Natural killer cell (primary cell): ENCODE data around the gene LHFPL3. TPM values are rescaled to one million over a fixed set of nuclear protein-coding genes. Genes with fewer than 3 reads are reported as not detected.
"Not testable (repeated sequence)": the region's sequence is repeated elsewhere in the genome, so short reads cannot be mapped to it uniquely, and the experiment has no call there.

ENCODE experiments used
- ATAC-seq, 3 donors: fragments of 150-1000 bp in 2 of 3; fragments of 200-7000 bp in 1 of 3; cut with Tn5 transposase; 1 replicate in 1 of 3; 2 replicates in 2 of 3; pipeline ENCODE4 v1.10.0; 2021; ENCODE audit warnings: mild to moderate bottlenecking in 2 of 3, moderate library complexity in 2 of 3
- DNase-seq, 2 donors: peaks; one replicate each; pipeline versions ENCODE4 v3.0.0 to v3.0.0-alpha.2; 2013 to 2021; ENCODE audit warnings: mixed read lengths in 1 of 2
- H3K27ac ChIP-seq: one replicate; pipeline ENCODE4 v1.5.1; 2013; ENCODE audit warnings: mild to moderate bottlenecking, low read length
- H3K27me3 ChIP-seq: one replicate; pipeline ENCODE4 v1.6.1; 2013; ENCODE audit warnings: low read length; ENCODE audit not compliant: control insufficient read depth, insufficient read depth
- H3K36me3 ChIP-seq: one replicate; pipeline ENCODE4 v1.6.1; 2013; ENCODE audit warnings: low read length; ENCODE audit not compliant: control insufficient read depth, insufficient read depth
- H3K4me1 ChIP-seq: one replicate; pipeline ENCODE4 v1.6.1; 2013; ENCODE audit warnings: low read length; ENCODE audit not compliant: control insufficient read depth, insufficient read depth
- H3K4me3 ChIP-seq: one replicate; pipeline ENCODE4 v1.5.1; 2013; ENCODE audit warnings: low read length
- H3K9me3 ChIP-seq: one replicate; pipeline ENCODE4 v1.6.1; 2013; ENCODE audit warnings: low read length; ENCODE audit not compliant: control insufficient read depth, insufficient read depth
- H3K27ac Mint-ChIP-seq, 2 donors: one replicate each; pipeline ENCODE4 v1.8.0; 2022; ENCODE audit warnings: mild to moderate bottlenecking in 2 of 2, mixed read lengths in 2 of 2, moderate library complexity in 1 of 2
- H3K27me3 Mint-ChIP-seq, 2 donors: one replicate each; pipeline ENCODE4 v1.8.0; 2022; ENCODE audit warnings: low read depth in 2 of 2, mixed read lengths in 2 of 2
- H3K36me3 Mint-ChIP-seq: one replicate; pipeline ENCODE4 v1.8.0; 2022; ENCODE audit warnings: mixed read lengths
- H3K4me1 Mint-ChIP-seq, 2 donors: one replicate each; pipeline ENCODE4 v1.8.0; 2022; ENCODE audit warnings: mixed read lengths in 2 of 2
- H3K4me3 Mint-ChIP-seq: one replicate; pipeline ENCODE4 v1.8.0; 2022; ENCODE audit warnings: mild to moderate bottlenecking, moderate library complexity, mixed read lengths
- H3K9me3 Mint-ChIP-seq, 2 donors: one replicate each; pipeline ENCODE4 v1.8.0; 2022; ENCODE audit warnings: mixed read lengths in 2 of 2
- WGBS: methylation state at CpG from one replicate; pipeline ENCODE4 v1.1.7; 2013; ENCODE audit warnings: missing lambda C conversion rate; ENCODE audit not compliant: insufficient coverage; 5-methylcytosine and 5-hydroxymethylcytosine counted together
- intact Hi-C: fragments of 100-400 bp; cut with micrococcal nuclease; formaldehyde crosslinking; loops from one replicate; pipeline ENCODE4 v1.14.2; 2022
- total RNA-seq, 4 donors: library from RNA; stranded (reverse); fragments of 120-200 nt in 1 of 4; gene quantifications; one replicate each; pipeline versions ENCODE4 v1.2.3 to v1.2.4, GENCODE V29; 2013 to 2022
- TF ChIP-seq, protein P1 (sequence below): fragments of 200-600 bp; IDR thresholded peaks from one replicate; pipeline ENCODE4 v1.8.0; 2022; ENCODE audit warnings: antibody characterized with exemption

LHFPL3 gene
- total RNA-seq, 3 donors from 2014 or later (not counting 1 experiment from before 2014, with no cell fraction given), result not detected

GRCh38 chr7:104922182-104923009 lies 594.0 kb downstream of the LHFPL3 start:
- 68% methylated on average over 3 of the region's 5 CpGs for WGBS
- no peak for ATAC-seq
- H3K4me1 ChIP-seq, result peaks cover 4% of the 10 kb centered on the region

DNA sequence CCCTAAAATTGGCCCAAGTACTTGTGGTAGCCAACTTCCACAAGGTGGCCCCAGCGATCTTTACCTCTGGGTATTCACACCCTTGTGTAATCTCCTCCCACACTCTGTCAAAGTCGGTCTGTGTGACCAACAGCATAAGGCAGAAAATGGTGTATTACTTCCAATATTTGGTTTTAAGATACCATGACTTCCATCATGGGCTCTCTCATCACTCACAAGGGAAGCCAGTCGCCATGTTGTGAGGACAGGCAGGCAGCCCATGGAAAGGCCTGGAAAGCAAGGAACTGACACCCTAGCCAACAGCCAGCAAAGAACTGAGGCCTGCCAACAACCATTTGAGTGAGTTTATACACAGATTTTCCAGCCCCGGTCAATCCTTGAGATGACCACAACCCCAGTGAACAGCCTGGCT lies 594.6 kb downstream of the LHFPL3 start:
- H3K4me1 ChIP-seq, result peaks cover 4% of the 10 kb centered on the region
- H3K9me3 ChIP-seq, result no peaks in the 10 kb centered on the region
- Mint-ChIP-seq H3K4me1 (no peaks in the 10 kb centered on the region), H3K36me3 (no peaks in the 10 kb centered on the region), H3K27me3 (no peaks in the 10 kb centered on the region), H3K4me3 (no peak overlapping the region), H3K27ac (peak overlapping the region in 1 of 2 donors; percentile 71), H3K9me3 (no peaks in the 10 kb centered on the region)
- 26% methylated on average over 4 of the region's 4 CpGs for WGBS
- peak; percentile 53 to 88 for DNase-seq
- no peaks in the 10 kb centered on the region for H3K27me3 ChIP-seq
- no peaks in the 10 kb centered on the region for H3K36me3 ChIP-seq
- TF ChIP-seq, protein P1, sequence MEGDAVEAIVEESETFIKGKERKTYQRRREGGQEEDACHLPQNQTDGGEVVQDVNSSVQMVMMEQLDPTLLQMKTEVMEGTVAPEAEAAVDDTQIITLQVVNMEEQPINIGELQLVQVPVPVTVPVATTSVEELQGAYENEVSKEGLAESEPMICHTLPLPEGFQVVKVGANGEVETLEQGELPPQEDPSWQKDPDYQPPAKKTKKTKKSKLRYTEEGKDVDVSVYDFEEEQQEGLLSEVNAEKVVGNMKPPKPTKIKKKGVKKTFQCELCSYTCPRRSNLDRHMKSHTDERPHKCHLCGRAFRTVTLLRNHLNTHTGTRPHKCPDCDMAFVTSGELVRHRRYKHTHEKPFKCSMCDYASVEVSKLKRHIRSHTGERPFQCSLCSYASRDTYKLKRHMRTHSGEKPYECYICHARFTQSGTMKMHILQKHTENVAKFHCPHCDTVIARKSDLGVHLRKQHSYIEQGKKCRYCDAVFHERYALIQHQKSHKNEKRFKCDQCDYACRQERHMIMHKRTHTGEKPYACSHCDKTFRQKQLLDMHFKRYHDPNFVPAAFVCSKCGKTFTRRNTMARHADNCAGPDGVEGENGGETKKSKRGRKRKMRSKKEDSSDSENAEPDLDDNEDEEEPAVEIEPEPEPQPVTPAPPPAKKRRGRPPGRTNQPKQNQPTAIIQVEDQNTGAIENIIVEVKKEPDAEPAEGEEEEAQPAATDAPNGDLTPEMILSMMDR, result peak; percentile 77
- intact Hi-C loops, result loop anchor here (1.0 kb wide), 3 partner anchors 60 to 506 kb away; no protein-coding TSS in a partner anchor
- no peak overlapping the region for H3K27ac ChIP-seq
- H3K4me3 ChIP-seq, result no peak overlapping the region
- peak; percentile 90 to 98 (median 98) for ATAC-seq

More at GRCh38 chr7:104922182-104923009, 594.0 kb downstream of the LHFPL3 start:
- Mint-ChIP-seq H3K27ac (peak overlapping the region in 1 of 2 donors; percentile 71), H3K36me3 (no peaks in the 10 kb centered on the region), H3K27me3 (no peaks in the 10 kb centered on the region), H3K4me3 (no peak overlapping the region), H3K9me3 (no peaks in the 10 kb centered on the region), H3K4me1 (no peaks in the 10 kb centered on the region)
- no peak overlapping the region for H3K4me3 ChIP-seq
- H3K9me3 ChIP-seq, result no peaks in the 10 kb centered on the region
- H3K27ac ChIP-seq, result no peak overlapping the region
- H3K36me3 ChIP-seq, result no peaks in the 10 kb centered on the region
- no peak for DNase-seq
- intact Hi-C loops, result loop anchor here (1.0 kb wide), 3 partner anchors 61 to 507 kb away; no protein-coding TSS in a partner anchor
- TF ChIP-seq, protein P1, result no peak
- H3K27me3 ChIP-seq, result no peaks in the 10 kb centered on the region

- H3K27me3 ChIP-seq, H3K4me3 Mint-ChIP-seq, H3K4me1 ChIP-seq, H3K36me3 ChIP-seq, intact Hi-C loops, H3K9me3 ChIP-seq, DNase-seq, H3K4me3 ChIP-seq, H3K27ac ChIP-seq, ATAC-seq, H3K27ac Mint-ChIP-seq, H3K4me1 Mint-ChIP-seq, H3K9me3 Mint-ChIP-seq, H3K36me3 Mint-ChIP-seq, H3K27me3 Mint-ChIP-seq: not testable (repeated sequence)
- 95% methylated on average over 5 of the region's 5 CpGs for WGBS
These were observed 597.8 kb downstream of the LHFPL3 start for GRCh38 chr7:104926189-104926588.

GRCh38 chr7:104926601-104927041 lies 598.2 kb downstream of the LHFPL3 start:
- Mint-ChIP-seq H3K4me1 (no peaks in the 10 kb centered on the region), H3K27me3 (no peaks in the 10 kb centered on the region), H3K27ac (no peak overlapping the region), H3K9me3 (no peaks in the 10 kb centered on the region), H3K36me3 (no peaks in the 10 kb centered on the region), H3K4me3 (no peak overlapping the region)
- intact Hi-C loops, result no loop called here
- Histone ChIP-seq H3K4me3 (no peak overlapping the region), H3K27me3 (no peaks in the 10 kb centered on the region), H3K36me3 (no peaks in the 10 kb centered on the region), H3K4me1 (peaks cover 4% of the 10 kb centered on the region), H3K27ac (no peak overlapping the region), H3K9me3 (no peaks in the 10 kb centered on the region)
- ATAC-seq (no peak), DNase-seq (no peak)
- WGBS, result 82% methylated on average over 4 of the region's 5 CpGs
- TF ChIP-seq, protein P1, result no peak
